H1 (cell line): ENCODE measurements around the gene ST8SIA5. TPM values are rescaled to one million over a fixed set of nuclear protein-coding genes. Genes with fewer than 3 reads are reported as not detected.

Source experiments
- CHD2 ChIP-seq: IDR thresholded peaks from 2 replicates; pipeline ENCODE4 v1.6.1; 2012; ENCODE audit warnings: low read length, improper control_type of control experiment
- HDAC2 ChIP-seq, 2 experiments: fragments of 300-600 bp in 1 of 2; sonication (generic) in 1 of 2; IDR thresholded peaks; 2 replicates each; pipeline ENCODE4 v1.6.1; 2011 to 2012; ENCODE audit warnings: low read depth in 2 of 2, low read length in 2 of 2, mild to moderate bottlenecking in 2 of 2, moderate library complexity in 2 of 2, borderline replicate concordance in 1 of 2, inconsistent platforms in 1 of 2
- SIX5 ChIP-seq: IDR thresholded peaks from 2 replicates; pipeline ENCODE4 v1.6.1; 2011; ENCODE audit warnings: mild to moderate bottlenecking, low read depth, low read length
- TBP ChIP-seq: IDR thresholded peaks from 2 replicates; pipeline ENCODE4 v1.6.1; 2011; ENCODE audit warnings: low read depth, low read length, improper control_type of control experiment
- polyA plus RNA-seq, 7 experiments: library from polyadenylated mRNA; depleted of rRNA in 3 of 7; stranded (reverse) in 5 of 7; unstranded in 2 of 7; fragments of >200 nt in 5 of 7; fragments of 200-250 nt in 2 of 7; gene quantifications; 1 replicate in 5 of 7; 2 replicates in 1 of 7; 4 replicates in 1 of 7; pipeline versions ENCODE4 v1.2.1 to v1.2.3, GENCODE V29; 2011 to 2013; ENCODE audit warnings: missing spikeins in 2 of 7, mixed read lengths in 2 of 7
- total RNA-seq: library from RNA; stranded (reverse); fragmentation: NEBNext Ultra II Directional; extraction: Animal tissue kit (Norgen Biotek cat#: 25700); gene quantifications from 2 replicates; pipeline ENCODE4 v1.2.1, GENCODE V29; 2021
- TF ChIP-seq, protein P1 (sequence below): fragments of 300-600 bp; sonication (generic); IDR thresholded peaks from 2 replicates; pipeline ENCODE4 v1.7.1; 2012; ENCODE audit warnings: low read length, moderate library complexity, mild to moderate bottlenecking, inconsistent platforms; ENCODE audit not compliant: insufficient replicate concordance
- TF ChIP-seq, protein P2 (sequence below): IDR thresholded peaks from 2 replicates; pipeline ENCODE4 v1.6.1; 2012; ENCODE audit warnings: inconsistent platforms
- TF ChIP-seq, protein P3 (sequence below): IDR thresholded peaks from 2 replicates; pipeline ENCODE4 v1.6.1; 2012; ENCODE audit warnings: inconsistent platforms

ST8SIA5 gene
- total and polyA plus RNA-seq, 2 of the 8 experiments (the other 6 are each of a cell fraction or from before 2014, with no cell fraction given) = 2.4 to 6.3 TPM

DNA sequence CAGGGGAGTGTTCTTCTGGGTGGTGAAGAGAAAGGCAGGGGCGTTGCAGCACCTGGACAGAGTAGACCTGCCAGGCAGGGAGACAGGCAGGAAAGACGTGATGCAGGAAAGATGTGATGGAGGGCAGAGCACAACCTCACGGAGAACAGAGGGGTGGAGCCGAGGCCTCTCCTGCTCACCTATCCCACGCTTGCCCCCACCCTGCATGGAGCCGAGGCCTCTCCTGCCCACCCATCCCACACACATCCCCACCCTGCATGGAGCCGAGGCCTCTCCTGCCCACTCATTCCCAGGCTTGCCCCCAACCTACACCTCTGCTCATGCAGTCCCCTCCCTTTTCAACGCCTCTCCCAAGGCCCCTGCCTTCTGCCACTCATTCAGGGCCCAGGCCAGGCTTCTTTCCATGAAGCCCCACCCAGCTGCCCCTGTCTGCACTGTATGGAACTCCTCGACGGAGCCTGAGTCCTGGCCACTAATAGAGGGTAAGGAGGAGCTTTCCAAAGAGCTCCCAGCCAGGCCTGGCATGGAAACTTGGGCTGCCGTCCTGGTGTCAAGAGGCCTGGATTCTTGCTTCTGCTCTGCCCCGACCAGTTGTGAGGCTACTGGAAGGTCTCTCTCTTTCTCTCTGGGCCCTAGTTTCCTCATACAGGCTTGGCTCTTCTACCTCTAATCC, 67.9 kb downstream of the ST8SIA5 start (continued):
- TF ChIP-seq, protein P1, sequence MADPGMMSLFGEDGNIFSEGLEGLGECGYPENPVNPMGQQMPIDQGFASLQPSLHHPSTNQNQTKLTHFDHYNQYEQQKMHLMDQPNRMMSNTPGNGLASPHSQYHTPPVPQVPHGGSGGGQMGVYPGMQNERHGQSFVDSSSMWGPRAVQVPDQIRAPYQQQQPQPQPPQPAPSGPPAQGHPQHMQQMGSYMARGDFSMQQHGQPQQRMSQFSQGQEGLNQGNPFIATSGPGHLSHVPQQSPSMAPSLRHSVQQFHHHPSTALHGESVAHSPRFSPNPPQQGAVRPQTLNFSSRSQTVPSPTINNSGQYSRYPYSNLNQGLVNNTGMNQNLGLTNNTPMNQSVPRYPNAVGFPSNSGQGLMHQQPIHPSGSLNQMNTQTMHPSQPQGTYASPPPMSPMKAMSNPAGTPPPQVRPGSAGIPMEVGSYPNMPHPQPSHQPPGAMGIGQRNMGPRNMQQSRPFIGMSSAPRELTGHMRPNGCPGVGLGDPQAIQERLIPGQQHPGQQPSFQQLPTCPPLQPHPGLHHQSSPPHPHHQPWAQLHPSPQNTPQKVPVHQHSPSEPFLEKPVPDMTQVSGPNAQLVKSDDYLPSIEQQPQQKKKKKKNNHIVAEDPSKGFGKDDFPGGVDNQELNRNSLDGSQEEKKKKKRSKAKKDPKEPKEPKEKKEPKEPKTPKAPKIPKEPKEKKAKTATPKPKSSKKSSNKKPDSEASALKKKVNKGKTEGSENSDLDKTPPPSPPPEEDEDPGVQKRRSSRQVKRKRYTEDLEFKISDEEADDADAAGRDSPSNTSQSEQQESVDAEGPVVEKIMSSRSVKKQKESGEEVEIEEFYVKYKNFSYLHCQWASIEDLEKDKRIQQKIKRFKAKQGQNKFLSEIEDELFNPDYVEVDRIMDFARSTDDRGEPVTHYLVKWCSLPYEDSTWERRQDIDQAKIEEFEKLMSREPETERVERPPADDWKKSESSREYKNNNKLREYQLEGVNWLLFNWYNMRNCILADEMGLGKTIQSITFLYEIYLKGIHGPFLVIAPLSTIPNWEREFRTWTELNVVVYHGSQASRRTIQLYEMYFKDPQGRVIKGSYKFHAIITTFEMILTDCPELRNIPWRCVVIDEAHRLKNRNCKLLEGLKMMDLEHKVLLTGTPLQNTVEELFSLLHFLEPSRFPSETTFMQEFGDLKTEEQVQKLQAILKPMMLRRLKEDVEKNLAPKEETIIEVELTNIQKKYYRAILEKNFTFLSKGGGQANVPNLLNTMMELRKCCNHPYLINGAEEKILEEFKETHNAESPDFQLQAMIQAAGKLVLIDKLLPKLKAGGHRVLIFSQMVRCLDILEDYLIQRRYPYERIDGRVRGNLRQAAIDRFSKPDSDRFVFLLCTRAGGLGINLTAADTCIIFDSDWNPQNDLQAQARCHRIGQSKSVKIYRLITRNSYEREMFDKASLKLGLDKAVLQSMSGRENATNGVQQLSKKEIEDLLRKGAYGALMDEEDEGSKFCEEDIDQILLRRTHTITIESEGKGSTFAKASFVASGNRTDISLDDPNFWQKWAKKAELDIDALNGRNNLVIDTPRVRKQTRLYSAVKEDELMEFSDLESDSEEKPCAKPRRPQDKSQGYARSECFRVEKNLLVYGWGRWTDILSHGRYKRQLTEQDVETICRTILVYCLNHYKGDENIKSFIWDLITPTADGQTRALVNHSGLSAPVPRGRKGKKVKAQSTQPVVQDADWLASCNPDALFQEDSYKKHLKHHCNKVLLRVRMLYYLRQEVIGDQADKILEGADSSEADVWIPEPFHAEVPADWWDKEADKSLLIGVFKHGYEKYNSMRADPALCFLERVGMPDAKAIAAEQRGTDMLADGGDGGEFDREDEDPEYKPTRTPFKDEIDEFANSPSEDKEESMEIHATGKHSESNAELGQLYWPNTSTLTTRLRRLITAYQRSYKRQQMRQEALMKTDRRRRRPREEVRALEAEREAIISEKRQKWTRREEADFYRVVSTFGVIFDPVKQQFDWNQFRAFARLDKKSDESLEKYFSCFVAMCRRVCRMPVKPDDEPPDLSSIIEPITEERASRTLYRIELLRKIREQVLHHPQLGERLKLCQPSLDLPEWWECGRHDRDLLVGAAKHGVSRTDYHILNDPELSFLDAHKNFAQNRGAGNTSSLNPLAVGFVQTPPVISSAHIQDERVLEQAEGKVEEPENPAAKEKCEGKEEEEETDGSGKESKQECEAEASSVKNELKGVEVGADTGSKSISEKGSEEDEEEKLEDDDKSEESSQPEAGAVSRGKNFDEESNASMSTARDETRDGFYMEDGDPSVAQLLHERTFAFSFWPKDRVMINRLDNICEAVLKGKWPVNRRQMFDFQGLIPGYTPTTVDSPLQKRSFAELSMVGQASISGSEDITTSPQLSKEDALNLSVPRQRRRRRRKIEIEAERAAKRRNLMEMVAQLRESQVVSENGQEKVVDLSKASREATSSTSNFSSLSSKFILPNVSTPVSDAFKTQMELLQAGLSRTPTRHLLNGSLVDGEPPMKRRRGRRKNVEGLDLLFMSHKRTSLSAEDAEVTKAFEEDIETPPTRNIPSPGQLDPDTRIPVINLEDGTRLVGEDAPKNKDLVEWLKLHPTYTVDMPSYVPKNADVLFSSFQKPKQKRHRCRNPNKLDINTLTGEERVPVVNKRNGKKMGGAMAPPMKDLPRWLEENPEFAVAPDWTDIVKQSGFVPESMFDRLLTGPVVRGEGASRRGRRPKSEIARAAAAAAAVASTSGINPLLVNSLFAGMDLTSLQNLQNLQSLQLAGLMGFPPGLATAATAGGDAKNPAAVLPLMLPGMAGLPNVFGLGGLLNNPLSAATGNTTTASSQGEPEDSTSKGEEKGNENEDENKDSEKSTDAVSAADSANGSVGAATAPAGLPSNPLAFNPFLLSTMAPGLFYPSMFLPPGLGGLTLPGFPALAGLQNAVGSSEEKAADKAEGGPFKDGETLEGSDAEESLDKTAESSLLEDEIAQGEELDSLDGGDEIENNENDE = no peak
- TF ChIP-seq, protein P2, sequence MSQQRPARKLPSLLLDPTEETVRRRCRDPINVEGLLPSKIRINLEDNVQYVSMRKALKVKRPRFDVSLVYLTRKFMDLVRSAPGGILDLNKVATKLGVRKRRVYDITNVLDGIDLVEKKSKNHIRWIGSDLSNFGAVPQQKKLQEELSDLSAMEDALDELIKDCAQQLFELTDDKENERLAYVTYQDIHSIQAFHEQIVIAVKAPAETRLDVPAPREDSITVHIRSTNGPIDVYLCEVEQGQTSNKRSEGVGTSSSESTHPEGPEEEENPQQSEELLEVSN = no peak
- TF ChIP-seq CHD2 (no peak), SIX5 (no peak), TBP (no peak), HDAC2 (IDR thresholded peaks at IDR 0.05; ENCODE audit: borderline replicate concordance in 1 of 2, low read depth in 2 of 2, low read length in 2 of 2) (no peak)
- TF ChIP-seq, protein P3, sequence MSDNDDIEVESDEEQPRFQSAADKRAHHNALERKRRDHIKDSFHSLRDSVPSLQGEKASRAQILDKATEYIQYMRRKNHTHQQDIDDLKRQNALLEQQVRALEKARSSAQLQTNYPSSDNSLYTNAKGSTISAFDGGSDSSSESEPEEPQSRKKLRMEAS = no peak
